K562 (cell line): Measurements from ENCODE around the gene CA6.

Source experiments
- ELF1 ChIP-seq: fragments of 200-800 bp; sonication (Bioruptor generic); IDR thresholded peaks from 2 replicates; pipeline ENCODE4 v1.6.1; 2016; ENCODE audit warnings: missing genetic modification characterization, missing compliant biosample characterization
- TF ChIP-seq, protein P1 (sequence below): fragments of 250-450 bp; sonication (Bioruptor Pico); IDR thresholded peaks from 2 replicates; pipeline ENCODE4 v1.9.0; 2021; ENCODE audit warnings: mild to moderate bottlenecking

DNA sequence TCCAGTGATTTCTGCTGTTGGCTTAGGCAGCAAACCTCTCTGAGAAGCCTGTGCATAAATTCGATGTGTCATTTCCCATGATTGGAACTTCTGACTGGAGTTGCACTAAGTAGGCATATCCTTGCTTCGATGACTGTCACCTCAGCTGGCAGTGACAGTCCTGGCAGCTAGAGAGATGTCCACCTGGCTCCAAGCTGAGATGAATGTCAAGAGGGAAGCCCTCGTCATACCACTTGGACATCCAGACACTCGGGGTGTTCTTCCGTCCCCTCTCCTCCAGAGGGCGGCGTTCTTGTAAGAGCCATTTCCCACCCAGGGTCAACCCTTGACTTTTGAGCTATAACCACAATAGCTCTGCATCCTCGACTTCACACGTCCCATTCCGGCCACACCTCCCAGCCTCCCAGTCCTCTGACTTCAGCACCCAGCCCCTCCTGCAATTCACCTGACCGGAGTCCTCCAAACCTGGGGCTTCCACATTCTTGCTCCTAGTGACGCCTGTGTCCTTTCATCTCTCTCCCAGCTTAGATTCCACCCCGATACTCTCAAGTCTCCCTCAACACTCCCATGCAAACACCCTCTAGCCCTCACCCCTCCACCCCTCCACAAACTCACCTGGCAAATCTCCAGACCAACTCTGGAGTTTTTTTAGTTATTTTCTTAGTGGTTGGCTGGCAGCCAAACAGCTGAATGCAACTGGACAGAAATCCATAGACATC lies 17.3 kb downstream of the CA6 start:
- TF ChIP-seq, protein P1, sequence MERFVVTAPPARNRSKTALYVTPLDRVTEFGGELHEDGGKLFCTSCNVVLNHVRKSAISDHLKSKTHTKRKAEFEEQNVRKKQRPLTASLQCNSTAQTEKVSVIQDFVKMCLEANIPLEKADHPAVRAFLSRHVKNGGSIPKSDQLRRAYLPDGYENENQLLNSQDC (CRISPR knock-in tag) = no peak
- TF ChIP-seq ELF1 (tag) = no peak
